ENCODE data around the gene TRIM9.

DNA sequence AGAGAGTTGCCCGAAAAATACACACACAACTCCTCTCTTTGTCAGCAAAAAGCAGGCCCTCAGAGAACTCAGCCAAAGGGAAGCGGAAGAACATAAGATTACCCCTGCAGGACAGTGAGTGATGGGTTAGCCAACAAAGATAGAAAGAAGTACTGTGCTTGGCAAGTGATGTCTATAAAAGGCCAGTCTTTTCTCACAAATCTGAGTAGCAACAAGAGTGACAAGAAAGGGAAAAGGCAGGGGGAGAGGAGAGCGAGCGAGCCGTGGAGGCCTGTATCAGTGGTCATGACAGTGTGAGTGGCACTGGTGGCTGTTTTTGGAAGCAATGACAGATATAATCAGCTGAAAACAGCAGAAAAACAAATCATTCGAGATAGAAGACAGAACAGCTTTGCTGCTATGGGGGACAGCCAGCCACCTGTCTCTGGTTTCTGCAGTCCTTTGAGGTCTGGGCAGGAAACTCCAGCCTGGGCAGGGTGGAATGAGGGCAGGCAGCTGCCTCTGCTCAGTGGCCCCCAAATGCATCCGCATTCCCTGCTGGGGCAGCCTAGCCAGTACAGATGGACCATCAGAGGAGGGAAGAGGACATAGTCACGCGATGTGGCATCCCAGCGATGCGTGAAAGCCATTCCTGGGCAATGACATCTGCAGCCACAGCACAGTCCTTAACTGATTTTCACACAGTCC lies 74.7 kb downstream of the TRIM9 start:
- TF ChIP-seq, protein P1, sequence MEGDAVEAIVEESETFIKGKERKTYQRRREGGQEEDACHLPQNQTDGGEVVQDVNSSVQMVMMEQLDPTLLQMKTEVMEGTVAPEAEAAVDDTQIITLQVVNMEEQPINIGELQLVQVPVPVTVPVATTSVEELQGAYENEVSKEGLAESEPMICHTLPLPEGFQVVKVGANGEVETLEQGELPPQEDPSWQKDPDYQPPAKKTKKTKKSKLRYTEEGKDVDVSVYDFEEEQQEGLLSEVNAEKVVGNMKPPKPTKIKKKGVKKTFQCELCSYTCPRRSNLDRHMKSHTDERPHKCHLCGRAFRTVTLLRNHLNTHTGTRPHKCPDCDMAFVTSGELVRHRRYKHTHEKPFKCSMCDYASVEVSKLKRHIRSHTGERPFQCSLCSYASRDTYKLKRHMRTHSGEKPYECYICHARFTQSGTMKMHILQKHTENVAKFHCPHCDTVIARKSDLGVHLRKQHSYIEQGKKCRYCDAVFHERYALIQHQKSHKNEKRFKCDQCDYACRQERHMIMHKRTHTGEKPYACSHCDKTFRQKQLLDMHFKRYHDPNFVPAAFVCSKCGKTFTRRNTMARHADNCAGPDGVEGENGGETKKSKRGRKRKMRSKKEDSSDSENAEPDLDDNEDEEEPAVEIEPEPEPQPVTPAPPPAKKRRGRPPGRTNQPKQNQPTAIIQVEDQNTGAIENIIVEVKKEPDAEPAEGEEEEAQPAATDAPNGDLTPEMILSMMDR (IDR thresholded peaks at IDR 0.05): no peak
- TF ChIP-seq POLR2A (IDR thresholded peaks at IDR 0.05) (no peak), EP300 (IDR thresholded peaks at IDR 0.05) (no peak)

Measured in ovary (tissue), 3 donors.